GM19324 (cell line): Measurements from ENCODE around the gene DAB2IP.

Experiments
- ATAC-seq: cut with Tn5 transposase; IDR thresholded peaks from one replicate; pipeline ENCODE4 v1.9.1; 2021; ENCODE audit warnings: mild to moderate bottlenecking, moderate library complexity; ENCODE audit not compliant: unreplicated experiment, low FRiP score

Gene DAB2IP

DNA sequence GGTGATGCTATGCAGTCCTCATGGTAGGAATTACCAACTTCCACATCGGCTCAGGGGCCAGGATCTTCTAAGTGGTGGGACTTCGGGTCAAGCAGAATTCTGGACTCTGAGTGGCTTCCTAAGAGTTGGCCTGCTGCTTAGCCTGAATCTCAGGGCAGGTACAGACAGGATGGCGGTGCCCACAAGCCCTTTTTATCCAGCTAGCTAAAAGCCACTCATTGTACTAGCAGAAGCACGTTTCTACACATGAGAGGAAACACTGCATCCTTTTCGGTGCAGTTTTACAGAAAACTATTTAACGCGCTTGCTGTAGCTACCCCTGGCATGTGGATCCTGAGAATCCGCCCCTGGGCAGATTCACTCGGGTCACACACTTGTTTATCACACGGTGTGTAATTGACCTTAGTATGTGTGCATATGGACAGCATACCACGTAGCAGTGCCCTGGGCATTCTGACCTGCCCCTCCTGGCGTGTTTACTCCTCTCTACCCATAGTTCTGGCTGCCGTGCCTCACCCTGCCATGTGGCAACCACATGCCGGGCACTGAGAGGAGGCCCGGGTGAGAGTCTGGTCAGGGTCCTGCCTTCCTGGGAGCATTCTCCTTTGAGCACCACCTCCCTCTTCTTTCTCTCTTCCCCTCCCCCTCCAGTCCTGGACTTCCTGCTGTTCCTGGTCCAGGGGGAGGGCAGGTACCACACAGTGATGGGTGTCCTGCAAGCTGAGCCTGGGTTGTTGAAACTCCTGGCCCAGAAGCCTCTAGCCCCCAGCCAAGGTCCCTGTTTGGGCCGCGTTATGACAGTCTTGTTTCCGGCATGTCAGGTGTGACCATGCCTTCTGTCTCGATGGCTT is 65.9 kb downstream of the DAB2IP start:
- no peak for ATAC-seq

GRCh38 chr9:121718084-121718483 is 66.7 kb downstream of the DAB2IP start:
- ATAC-seq: no peak

GRCh38 chr9:121718501-121718900 is 67.1 kb downstream of the DAB2IP start:
- ATAC-seq: no peak

DNA sequence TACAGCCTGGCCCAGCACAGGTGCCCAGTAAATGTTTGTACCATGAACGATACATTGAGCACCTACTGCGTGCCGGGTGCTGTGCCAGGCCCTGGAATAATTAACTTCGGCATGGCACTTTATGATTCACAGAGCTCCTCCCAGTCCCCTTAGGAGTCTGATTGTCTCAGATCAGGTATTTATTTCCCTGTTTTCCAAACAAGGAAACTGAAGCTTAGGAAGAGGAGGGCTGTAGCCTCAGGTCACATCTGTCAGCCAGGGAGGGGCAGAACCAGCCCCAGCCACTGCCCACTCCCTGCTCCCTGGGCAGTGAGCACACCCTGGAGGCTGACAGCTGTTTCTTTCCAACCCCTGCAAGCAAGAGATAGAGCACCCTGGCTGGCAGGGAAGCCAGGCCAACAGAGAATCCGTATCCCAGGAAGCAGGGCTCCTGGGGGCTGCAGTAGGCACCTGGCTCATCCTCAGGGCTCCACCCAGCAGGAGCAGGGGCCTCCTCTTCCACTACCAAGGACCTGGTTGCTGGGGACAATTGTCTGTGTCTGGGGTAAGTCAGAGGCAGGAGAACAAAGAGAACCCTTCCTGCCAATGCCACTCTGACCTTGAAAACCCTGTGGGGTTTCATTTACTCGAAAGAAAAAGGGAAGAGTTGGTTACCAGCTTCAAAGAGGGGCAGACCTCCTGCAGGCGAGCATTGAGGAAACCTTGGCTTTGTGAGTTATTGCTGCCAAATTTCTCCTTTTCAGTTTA is 69.0 kb downstream of the DAB2IP start:
- ATAC-seq: no peak

GRCh38 chr9:121721058-121721350 is 69.6 kb downstream of the DAB2IP start:
- ATAC-seq: no peak

GRCh38 chr9:121721770-121722169 is 70.3 kb downstream of the DAB2IP start:
- ATAC-seq: no peak

- ATAC-seq: no peak
These were observed 73.8 kb downstream of the DAB2IP start for GRCh38 chr9:121725008-121725775.

GRCh38 chr9:121727295-121728020 is 76.0 kb downstream of the DAB2IP start:
- ATAC-seq: no peak

- ATAC-seq: no peak
These were observed 77.5 kb downstream of the DAB2IP start for GRCh38 chr9:121728916-121729315.

GRCh38 chr9:121729769-121730562 is 78.5 kb downstream of the DAB2IP start:
- ATAC-seq: no peak

GRCh38 chr9:121731090-121731489 is 79.7 kb downstream of the DAB2IP start:
- no peak for ATAC-seq

- no peak for ATAC-seq
These were observed 80.5 kb downstream of the DAB2IP start for GRCh38 chr9:121731919-121732318.

DNA sequence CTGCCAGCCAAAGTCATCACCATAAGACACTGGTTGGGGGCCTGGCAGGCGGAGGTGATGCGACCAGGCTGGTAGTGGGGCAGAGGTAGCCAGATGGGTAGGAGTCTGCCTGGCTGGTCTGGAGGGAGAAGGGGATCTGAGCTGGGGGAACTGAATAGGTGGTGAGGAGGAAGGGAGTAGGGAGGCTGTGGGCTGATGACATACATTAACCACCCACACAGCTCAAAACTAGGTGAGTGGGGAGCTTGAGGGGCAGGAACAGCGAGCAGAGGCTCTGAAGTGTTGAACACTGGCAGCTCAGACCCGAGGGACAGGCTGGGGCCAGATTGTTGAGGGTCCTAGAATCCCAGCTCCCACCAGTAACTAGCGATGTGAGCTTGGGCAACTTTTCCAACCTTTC is 81.0 kb downstream of the DAB2IP start:
- no peak for ATAC-seq

GRCh38 chr9:121732886-121733285 is 81.5 kb downstream of the DAB2IP start:
- ATAC-seq: no peak

- no peak for ATAC-seq
These were observed 83.0 kb downstream of the DAB2IP start for GRCh38 chr9:121734465-121734864.

DNA sequence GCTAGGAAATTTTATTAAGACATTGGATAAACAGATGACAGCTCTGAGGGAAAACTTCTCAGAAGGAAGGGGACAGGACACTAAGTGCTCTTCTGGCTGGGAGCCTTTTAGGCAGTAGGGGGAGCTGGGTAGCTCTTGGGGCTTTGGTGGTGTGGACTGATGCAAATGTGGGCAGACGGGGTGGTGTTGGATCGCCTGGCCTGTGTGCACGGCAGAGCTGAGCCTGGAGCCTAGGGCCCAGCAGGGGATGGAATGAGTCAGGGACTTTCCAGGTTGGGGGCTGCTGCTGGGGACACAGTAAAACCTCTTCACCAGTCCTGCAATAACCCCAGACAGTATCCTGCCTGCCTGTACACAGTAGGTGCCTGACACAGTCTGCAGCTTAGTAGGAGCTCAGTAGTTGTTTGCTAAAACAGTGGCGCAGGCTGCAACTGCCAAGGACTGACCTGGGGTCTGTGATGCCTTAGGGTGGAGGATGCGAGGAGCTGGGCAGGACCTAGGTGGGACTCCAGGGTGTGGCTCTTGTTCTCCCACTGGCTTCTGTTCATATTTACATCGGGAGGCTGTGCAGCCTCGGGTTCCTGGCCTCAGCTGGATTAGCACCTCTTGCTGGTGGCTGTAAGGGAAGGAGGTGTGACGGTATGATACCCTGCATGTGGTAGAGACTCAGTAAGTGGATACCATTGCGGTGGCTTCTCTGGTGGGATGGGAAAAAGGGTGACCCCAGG is 83.8 kb downstream of the DAB2IP start:
- no peak for ATAC-seq

DNA sequence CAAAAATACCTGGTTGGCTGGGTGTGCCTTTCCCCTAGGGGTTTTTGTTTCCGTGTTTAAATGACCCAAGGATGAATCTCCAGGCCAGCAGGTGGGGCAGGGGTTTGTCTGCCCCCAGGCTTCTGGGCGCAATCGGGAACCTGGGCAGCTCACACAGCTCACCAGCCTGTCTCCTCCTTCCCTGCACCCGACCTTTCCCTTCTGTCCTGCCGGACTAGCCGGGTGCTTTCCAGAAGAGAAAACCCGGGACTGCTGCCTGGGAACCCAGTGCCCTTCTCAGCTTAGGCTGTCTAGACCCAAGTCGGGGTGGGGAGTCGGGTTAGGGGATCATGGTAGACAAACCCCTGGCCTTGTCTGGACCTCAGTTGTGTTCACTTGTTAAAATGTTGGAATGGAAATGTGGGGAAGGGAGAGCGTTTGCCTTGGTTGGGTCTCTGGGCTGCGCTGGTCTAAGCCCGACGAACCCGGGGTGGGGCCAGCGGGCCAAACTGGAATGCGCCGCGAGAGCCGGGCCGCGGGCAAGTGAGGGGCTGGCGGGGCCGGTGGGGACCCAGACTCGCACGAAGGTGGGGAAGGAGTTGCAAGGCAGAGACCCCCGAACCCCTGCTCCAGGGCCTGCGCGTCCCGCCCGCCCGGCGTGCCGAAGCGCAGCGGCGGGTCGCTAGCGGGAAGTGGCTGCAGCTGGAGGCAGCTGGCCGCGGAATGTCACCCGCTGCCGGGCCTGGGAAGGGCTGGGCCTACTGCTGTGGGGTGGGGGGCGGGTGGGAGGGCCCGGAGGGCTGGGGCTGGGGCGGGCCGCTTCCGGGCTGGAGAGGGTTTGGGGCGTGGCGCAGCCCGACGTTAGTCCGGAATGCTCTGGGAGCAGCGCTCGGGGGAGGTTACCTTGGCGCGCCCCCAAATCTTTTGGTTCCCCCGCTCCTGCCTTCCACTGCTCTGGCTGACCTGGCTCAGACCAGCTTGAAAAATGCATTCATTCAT is 84.6 kb downstream of the DAB2IP start:
- ATAC-seq: no peak

- no peak for ATAC-seq
These were observed 85.6 kb downstream of the DAB2IP start for GRCh38 chr9:121736934-121737462.
